HG03097 (cell line): Measurements from ENCODE around the gene PAXX.

Experiments
- ATAC-seq: cut with Tn5 transposase; IDR thresholded peaks from one replicate; pipeline ENCODE4 v1.9.1; 2021; ENCODE audit not compliant: unreplicated experiment, low FRiP score

The PAXX gene

GRCh38 chr9:137015540-137015930 is 23.3 kb downstream of the PAXX start:
- no peak for ATAC-seq

- no peak for ATAC-seq
Observed at GRCh38 chr9:137015976-137016375, 23.8 kb downstream of the PAXX start.

GRCh38 chr9:137016436-137016835 is 24.2 kb downstream of the PAXX start:
- no peak for ATAC-seq

GRCh38 chr9:137017071-137017470 is 24.8 kb downstream of the PAXX start:
- ATAC-seq, result no peak

- no peak for ATAC-seq
Observed at GRCh38 chr9:137017791-137018497, 25.7 kb downstream of the PAXX start.

- no peak for ATAC-seq
Observed at GRCh38 chr9:137018761-137019559, 26.7 kb downstream of the PAXX start.

GRCh38 chr9:137019891-137020683 is 27.9 kb downstream of the PAXX start:
- ATAC-seq, result no peak

GRCh38 chr9:137020771-137021567 is 28.7 kb downstream of the PAXX start:
- no peak for ATAC-seq

- ATAC-seq, result no peak
Observed at GRCh38 chr9:137021568-137021978, 29.4 kb downstream of the PAXX start.

GRCh38 chr9:137021979-137022661 is 29.9 kb downstream of the PAXX start:
- ATAC-seq, result no peak

- no peak for ATAC-seq
Observed at GRCh38 chr9:137022662-137023008, 30.4 kb downstream of the PAXX start.

- ATAC-seq, result no peak
Observed at GRCh38 chr9:137023157-137023556, 30.9 kb downstream of the PAXX start.

GRCh38 chr9:137023583-137023991 is 31.4 kb downstream of the PAXX start:
- no peak for ATAC-seq

- no peak for ATAC-seq
Observed at GRCh38 chr9:137025517-137025966, 33.3 kb downstream of the PAXX start.

- ATAC-seq, result no peak
Observed at GRCh38 chr9:137026384-137026783, 34.2 kb downstream of the PAXX start.

GRCh38 chr9:137026828-137027227 is 34.6 kb downstream of the PAXX start:
- ATAC-seq, result no peak

- no peak for ATAC-seq
Observed at GRCh38 chr9:137027369-137028262, 35.4 kb downstream of the PAXX start, which contains the start of gene ABCA2. Gene ABCA2, minus strand, starts transcription at chr9:137028237. Its CDS starts 97 bp downstream, at chr9:137028140.

- ATAC-seq, result no peak
Observed at GRCh38 chr9:137028263-137029057, 36.2 kb downstream of the PAXX start.
